ENCODE data around the gene TRIM2.

The TRIM2 gene

DNA sequence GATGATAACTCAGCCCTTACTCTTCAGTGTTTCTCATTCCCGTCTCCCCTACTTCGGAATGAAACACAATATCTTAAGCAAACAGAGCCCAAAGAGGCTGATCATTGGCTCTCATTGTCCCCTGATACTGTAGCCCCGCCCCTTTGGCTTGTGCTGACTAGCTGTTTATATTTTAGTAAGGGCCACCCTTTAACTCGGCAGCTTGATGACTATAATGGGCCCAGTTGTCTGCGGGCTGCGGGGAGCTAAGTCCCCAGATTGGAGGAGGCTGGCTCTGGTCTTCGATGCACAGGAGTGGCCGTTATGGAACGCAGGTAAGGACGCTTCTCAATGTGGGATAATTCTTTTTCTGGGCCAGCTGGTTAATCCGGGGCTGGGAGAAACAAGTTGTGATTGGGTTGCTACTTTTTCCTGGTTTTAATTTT is at the start of gene TRIM2:
Gene TRIM2 (plus strand): TSS at position 197 of the 425 bp plus-strand sequence. CDS start 88 bp downstream, at position 285.
- peak; percentile 72 for DNase-seq (ENCODE audit: low read depth, low spot score)
- TF ChIP-seq, protein P1, sequence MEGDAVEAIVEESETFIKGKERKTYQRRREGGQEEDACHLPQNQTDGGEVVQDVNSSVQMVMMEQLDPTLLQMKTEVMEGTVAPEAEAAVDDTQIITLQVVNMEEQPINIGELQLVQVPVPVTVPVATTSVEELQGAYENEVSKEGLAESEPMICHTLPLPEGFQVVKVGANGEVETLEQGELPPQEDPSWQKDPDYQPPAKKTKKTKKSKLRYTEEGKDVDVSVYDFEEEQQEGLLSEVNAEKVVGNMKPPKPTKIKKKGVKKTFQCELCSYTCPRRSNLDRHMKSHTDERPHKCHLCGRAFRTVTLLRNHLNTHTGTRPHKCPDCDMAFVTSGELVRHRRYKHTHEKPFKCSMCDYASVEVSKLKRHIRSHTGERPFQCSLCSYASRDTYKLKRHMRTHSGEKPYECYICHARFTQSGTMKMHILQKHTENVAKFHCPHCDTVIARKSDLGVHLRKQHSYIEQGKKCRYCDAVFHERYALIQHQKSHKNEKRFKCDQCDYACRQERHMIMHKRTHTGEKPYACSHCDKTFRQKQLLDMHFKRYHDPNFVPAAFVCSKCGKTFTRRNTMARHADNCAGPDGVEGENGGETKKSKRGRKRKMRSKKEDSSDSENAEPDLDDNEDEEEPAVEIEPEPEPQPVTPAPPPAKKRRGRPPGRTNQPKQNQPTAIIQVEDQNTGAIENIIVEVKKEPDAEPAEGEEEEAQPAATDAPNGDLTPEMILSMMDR (IDR thresholded peaks at IDR 0.05; ENCODE audit: low read depth, low read length), result no peak
- in situ Hi-C loops (cut with HindIII; ENCODE audit: low sequenced_read_pairs), result no loop called here
- H3K4me3 ChIP-seq (ENCODE audit: low read depth, low read length), result peak within 1 kb of the TSS; percentile 24

DNA sequence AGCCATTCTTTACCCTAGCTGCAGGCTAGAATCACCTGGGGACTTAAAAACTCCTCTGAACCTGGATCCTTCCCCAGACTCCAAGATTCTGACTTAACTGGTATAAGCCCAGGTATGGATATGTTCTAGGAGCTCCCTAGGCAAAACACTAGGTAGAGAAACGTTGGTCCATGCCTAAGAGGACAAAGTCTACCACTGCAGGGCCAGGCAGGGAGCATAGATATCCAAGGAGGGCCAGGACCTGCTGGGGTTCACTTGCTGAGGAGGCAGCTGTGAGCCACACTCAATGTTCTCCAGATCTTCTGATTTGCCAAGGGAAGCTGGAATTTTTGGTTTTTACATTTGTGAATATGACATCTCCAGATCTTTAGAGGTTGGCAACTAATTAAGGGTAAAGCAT is 48.6 kb upstream of the TRIM2 start:
- TF ChIP-seq, protein P1 (IDR thresholded peaks at IDR 0.05; ENCODE audit: low read depth, low read length), result no peak
- no peak for DNase-seq (ENCODE audit: low read depth, low spot score)
- in situ Hi-C loops (cut with HindIII; ENCODE audit: low sequenced_read_pairs), result no loop called here
- H3K4me3 ChIP-seq (ENCODE audit: low read depth, low read length), result no peak overlapping the region

DNA sequence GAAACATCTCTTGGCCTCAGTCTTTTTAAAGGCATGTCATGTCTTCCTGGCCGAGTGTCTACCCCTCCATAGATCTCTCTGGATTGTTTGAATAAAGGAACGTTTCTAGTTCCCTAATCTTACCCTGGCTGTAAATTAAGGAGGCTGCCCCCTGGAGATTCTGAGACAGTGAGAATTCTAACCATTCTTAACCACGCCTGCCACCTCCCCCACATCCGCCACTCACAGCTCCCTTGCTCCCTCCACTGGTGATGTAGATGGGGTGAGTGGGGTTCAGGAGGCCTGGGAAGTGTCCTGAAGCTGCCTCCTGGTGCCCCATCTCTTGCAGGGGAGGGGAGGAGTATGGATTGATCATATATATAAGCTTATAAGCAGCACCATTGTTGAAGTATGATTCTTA is 48.0 kb upstream of the TRIM2 start:
- DNase-seq (ENCODE audit: low read depth, low spot score), result no peak
- in situ Hi-C loops (cut with HindIII; ENCODE audit: low sequenced_read_pairs), result no loop called here
- TF ChIP-seq, protein P1 (IDR thresholded peaks at IDR 0.05; ENCODE audit: low read depth, low read length), result peak; percentile 19

DNA sequence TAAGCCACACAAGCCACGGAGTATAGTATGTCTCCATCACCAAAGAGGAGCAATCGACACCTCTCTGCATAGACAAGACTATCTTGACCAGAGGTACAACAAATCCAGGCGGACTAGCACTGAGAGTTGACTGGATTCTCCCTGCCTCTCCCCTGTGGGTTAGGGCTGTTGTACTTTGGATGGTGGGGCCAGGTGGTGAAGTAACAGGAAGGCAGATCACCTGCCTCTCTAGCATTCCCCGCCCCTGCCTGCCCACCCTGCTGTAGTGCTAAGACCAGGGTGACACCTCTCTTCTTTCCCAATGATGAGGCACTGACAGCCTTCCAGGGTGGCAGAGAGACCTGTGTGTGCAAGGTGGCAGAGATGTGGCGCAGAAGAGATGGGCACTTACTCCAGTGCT is 47.5 kb upstream of the TRIM2 start:
- in situ Hi-C loops (cut with HindIII; ENCODE audit: low sequenced_read_pairs), result no loop called here
- TF ChIP-seq, protein P1 (IDR thresholded peaks at IDR 0.05; ENCODE audit: low read depth, low read length), result no peak
- no peak overlapping the region for H3K4me3 ChIP-seq (ENCODE audit: low read depth, low read length)
- DNase-seq (ENCODE audit: low read depth, low spot score), result no peak

More for the DNA sequence above, 48.0 kb upstream of the TRIM2 start:
- no peak overlapping the region for H3K4me3 ChIP-seq (ENCODE audit: low read depth, low read length)

DNA sequence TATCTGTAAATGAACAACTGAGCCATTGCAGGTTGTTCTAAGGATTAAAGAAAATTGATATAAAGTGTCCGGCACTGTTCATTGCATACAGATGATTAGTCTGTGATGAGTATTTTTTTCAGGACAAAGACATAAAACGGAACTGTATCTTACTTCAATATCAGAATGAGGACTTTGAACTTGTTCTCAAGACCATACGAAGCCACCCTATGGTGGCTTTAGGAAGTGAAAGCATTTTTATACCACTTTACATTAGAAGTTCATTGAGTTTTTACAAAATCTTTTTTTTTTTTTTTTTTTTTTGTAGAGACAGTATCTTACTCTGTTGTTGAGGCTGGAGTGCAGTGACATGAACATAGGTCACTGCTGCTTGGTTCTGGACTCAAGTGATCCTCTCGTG is 45.2 kb upstream of the TRIM2 start:
- H3K4me3 ChIP-seq (ENCODE audit: low read depth, low read length), result no peak overlapping the region
- TF ChIP-seq, protein P1 (IDR thresholded peaks at IDR 0.05; ENCODE audit: low read depth, low read length), result peak; percentile 17
- DNase-seq (ENCODE audit: low read depth, low spot score), result no peak
- in situ Hi-C loops (cut with HindIII; ENCODE audit: low sequenced_read_pairs), result no loop called here

DNA sequence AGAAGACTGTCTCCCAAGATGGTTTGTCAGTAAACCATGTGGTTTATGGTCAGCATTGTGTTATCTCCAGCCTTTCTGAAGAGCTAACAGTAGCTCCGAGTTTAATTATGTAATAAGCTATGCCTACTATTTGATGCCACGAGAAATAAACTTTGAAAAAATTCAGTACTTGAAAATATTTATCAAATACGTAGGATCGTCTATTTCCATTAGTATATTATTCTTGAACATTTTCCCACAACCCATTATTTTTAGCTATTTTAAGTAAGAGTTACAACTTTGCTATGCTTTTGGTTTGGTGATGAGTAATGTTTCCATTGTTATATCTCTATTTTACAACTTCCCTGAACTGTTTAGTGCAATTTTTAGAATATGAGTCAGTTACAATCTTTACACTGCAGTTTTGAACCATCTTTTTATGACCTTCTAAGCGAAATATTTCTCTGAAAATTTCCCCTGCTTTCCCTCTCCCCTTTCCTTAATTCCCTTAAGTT is 44.5 kb upstream of the TRIM2 start:
- peak; percentile 81 for DNase-seq (ENCODE audit: low read depth, low spot score)
- in situ Hi-C loops (cut with HindIII; ENCODE audit: low sequenced_read_pairs), result no loop called here
- TF ChIP-seq, protein P1 (IDR thresholded peaks at IDR 0.05; ENCODE audit: low read depth, low read length), result no peak
- H3K4me3 ChIP-seq (ENCODE audit: low read depth, low read length), result no peak overlapping the region
